ENCODE data around the gene RIOX2.

The RIOX2 gene

DNA sequence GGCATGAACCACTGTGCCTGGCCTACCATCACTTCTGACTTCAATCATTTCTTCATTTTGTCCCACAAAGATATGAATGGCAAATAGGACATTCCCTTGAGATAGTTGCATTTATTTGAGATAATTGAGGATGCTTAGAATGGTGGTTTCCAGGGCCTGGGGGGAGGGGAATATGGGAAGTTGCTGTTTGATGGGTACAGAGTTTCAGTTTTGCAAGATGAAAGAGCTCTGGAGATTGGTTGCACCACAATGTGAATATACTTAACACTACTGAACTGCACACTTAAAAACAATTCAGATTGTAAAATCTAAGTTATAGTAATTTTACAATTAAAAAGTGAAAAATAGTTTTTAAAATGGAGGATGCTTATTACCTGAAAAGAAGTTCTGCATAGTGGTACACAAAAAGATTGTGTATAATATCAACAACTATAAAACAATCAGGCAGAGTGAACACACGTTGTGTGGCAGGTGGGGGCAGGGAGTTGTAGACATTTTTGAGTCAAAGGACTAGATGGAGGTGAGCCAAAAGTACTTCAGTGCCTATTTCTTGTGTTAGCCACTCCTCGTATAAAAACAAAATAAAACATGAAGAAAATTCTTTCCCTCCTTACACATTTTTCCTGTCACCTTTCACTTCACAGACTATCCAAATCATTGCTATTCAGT is 18.5 kb upstream of the RIOX2 start:
- no peak for DNase-seq

DNA sequence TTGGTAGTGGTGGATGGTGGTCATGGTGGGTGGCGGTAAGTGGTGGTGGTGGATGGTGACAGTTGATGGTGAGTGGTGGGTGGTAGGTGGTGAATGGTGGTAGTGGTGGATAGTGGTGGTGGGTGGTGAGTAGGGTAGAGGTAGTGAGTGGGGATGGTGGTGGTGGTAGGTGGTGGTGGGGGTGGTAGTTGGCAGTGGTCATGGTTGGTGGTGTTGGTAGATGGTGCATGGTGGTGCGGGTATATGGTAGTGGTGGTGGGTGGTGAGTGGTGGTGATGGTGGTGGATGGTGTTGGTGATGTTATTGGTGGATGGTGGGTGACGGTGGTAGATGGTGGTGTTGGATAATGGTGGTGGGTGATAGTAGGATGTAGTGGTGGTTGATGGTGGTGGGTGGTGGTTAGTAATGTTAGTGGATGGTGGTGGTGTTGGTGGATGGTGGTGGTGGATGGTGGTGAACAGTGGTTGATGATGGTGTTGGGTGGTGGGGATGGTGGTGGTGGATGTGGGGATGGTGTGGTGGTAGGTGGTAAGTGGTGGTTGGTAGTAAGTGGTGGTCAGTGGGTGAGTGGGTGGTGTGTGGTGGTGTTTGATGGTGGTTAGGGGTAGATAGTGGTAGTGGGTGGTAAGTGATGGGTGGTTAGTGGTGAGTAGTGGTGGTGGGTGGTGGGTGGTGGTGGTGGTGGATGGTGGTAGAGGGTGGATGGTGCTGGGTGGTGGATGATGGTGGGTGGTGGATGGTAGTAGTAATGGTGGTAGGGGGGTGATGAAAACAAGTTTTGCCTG is 16.7 kb upstream of the RIOX2 start:
- DNase-seq: no peak

DNA sequence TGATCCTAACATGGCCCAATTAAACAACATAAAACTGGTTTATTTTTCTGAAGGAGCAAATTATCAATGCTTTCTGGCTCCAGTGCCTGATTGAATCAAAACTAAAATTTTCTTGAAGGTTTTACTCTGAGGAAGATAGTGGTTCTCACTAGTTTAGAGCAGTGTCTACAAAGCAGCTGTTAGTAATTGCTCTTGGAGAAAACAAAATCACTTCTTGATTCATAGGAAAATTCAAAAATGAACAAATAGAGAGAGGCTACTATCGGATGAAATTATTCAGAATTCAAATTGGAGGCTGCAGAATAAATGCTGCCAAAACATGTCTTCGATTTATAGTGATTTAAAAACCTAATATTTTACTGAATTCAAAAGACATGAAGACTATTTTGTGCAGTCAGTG is 15.1 kb upstream of the RIOX2 start:
- DNase-seq: no peak

DNA sequence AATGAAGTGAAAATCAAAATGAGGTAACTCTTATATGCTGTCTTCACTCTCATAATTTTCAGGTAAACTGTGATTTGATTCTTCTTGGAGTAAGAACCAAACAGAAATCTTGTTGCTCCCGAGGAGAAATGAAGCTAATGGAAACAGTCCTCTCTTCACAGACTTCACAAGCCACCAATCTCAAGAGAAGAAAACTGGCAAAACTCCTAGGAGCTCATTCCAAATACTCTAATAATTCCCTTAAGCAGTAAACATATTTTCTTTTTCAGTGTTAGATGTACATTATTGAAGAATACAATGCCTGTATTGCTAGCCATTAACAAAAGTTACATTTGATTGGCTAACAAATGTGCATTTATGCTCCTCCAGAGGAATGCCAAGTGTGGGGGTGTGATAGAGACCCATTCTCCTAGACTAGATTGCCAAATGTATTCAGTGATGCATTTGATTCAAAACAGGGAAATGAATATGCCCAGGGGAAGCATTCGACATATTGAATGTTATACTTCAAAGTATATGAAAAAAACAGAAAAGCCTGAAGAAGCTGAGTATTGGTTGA is 11.8 kb upstream of the RIOX2 start:
- DNase-seq: peak in 2 of 56 donors; percentile 4 to 16

DNA sequence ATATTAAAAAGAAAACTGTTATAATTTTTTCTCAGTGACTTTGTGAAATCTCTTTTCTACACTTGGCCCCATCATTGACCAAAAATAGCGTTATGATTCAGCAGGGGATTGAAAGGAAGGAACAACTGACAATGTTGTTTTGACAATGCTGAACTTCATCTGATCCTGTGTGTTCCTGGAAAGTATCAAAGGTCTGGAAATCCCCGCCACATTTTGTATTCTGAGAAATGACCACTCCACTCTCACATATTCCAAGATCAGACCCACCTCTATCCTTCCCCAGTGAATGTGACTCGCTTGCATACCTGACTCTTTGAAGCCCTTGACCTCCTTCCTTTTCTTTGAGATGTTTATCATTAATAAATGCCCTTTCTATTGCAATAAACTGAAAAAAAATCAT is 9.7 kb upstream of the RIOX2 start:
- DNase-seq: no peak

DNA sequence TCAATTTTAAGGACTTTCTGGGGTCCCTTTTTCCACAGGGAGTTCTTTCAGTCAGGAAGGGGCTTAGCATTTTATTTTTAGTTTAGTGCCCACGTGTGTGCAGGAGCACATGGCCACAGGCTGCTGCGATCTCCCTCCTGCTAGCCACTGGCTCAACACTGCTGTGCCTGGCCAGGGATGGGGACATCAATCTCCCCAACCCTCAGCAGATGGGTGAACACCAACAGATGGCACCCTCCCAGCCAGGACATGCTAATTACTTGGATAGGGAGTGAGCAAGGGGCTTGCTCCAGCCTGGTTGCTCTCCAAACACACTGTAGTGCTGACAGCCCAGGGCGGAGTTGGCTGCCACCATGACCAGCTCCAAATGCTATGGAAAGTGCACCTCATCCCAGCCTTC is 7.4 kb upstream of the RIOX2 start:
- no peak for DNase-seq

DNA sequence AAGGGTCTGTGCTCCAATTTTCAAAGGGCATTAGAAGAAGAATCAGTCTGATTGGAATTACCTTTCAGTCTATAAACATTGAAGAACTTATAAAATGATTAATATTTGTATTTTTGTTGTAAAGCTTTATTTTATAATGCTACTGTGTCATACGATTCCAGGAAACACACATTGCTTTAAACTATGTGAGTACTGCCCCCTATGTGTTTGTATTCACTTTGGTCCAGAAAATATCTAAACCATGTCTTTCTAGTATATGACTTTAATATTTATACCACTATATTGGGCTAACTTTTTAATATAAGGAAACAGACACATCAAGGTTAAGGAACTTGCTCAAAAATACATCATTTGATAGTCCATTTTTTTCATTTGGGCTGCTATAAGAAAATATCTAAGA is 3.2 kb upstream of the RIOX2 start:
- DNase-seq: no peak

DNA sequence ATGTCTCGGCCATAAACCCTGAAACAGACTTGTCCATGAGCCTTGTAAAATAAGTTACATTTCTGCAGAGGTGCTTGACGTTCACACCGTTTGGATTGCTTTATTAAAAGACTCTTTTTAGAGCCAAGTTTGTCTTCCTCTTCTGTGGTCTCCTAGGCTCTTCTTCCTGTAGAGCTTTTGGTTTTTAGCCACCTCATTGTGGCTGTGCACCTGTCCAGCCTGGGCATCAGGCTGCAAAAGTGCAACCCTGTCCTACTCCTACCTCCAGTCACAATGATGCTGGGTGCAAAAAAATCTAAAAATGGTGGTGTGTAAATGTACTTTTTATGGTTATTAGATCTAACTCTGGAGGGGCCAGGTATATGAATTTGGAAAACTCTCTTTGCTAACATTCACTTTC is 2.8 kb upstream of the RIOX2 start:
- no peak for DNase-seq

DNA sequence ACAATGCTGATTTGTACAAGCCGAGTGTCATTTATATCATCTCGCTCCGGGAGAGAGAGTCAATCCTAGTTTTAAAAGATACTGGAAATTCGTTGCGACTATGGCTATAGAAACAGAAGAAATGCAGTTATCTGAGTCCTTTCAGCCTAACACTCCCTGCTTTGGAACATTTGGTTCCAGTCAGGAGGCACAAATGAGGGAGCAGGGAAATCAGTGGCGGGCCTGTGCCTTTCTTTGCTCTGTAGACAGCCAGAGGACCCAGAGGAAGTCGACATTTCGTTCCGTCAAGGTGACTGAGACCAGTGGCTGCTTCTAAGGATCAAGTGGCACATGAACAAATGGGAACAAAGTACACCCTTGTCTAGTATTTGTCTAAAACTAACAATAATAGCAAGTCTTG is 745 bp upstream of the RIOX2 start:
- DNase-seq: no peak

DNA sequence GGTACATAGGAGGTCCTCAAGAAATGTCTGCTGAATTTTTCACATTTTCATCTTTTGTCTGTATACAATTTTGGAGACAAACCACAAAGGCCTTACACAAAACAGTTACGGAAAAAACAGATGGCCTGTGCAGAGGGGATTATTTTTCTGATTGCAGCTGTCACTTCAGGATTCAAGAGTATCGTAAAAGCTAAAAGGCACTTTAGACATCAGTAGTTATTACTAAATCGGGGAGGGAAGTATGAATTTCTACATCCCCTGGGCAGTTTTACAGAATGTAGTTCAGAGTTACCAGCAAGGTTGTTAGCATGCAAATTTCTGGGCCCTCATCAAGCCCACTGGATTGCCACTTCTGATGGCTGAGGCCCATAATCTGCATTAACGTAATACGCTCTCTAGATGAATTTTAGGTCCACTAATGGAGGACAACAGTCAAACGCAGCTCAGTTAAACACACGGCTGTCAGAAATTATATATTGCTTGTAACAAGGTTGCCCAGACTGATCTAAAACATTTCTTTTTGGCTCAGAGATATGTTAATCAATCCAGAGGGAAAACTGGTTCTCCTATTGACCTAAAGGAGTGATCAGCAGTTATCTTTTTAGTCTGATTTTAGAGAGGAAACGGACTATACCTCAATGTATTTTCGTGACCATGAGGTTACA is 1.1 kb downstream of the RIOX2 start:
- no peak for DNase-seq

DNA sequence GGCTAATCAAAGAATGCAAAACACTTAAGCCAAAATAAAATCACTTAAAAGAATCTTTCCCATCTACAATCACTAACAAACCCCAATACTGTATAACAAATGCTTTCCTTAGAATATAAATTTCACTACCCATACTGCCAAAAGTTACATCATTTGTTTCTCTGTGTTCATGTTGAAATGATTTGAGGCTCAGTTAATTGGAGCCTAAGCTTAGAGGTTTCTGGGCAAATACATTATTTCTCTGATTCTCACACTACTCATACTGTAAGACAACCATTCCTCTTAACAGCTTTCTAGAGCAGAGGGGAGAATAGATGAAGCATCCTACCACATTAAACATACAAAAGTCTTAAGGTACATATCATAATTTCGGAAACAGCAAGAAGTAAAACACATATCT is 2.1 kb downstream of the RIOX2 start:
- DNase-seq: no peak

DNA sequence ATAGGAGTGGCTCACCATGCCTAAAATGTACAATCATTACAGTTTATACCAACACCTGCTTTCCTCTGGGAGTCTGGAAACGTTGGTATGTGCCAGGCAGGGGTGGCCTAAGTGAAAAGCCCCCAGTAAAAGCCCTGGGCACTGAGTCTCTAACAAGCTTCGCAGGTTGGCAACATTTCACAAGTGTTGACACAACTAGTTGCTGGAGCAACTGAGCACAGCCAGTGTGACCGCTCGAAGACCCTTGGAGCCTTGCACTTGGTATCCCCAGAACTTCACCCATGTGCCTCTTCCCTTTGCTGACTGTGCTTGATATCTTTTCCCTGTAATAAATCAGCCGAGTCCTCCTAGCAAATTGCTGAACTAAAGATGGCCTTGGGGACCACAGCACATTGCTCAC is 2.7 kb downstream of the RIOX2 start:
- DNase-seq: no peak

DNA sequence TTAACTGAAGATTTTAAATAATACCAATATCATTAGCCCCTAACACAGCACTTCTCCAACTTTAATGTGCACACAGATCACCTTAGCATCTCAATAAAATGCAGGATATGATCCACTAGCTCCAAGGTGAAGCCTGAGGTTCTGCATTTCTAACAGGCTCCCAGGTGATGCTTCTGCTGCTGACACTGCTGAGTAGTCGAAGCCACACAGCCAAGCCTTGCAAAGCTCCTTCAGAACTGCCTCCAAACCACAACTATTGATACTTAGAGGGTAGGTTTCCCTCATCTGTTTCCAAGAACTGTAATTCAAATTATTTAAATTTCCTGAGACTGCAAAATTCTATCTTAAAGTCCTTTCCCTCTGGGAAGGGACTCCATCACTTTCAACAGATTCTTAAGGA is 3.9 kb downstream of the RIOX2 start:
- DNase-seq: no peak

DNA sequence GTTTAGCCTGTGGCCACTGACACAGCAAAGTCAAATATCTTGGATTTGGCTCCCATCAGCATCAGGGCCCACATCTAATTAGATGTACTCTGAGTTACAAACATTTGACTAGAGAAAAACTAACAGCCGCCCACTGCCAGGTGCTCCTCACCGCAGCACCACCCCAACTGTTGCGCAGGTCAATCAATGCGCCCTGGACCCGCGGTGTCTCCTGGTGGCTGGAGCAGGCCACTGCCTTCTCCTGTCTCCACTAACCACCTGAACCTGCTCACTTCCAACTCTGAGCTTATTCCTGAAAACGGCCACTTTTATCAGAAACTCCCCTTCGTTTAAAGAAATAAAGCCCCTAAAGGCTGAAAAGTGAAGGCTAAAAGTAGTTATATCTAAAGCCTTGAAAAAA is 4.3 kb downstream of the RIOX2 start:
- DNase-seq: no peak

DNA sequence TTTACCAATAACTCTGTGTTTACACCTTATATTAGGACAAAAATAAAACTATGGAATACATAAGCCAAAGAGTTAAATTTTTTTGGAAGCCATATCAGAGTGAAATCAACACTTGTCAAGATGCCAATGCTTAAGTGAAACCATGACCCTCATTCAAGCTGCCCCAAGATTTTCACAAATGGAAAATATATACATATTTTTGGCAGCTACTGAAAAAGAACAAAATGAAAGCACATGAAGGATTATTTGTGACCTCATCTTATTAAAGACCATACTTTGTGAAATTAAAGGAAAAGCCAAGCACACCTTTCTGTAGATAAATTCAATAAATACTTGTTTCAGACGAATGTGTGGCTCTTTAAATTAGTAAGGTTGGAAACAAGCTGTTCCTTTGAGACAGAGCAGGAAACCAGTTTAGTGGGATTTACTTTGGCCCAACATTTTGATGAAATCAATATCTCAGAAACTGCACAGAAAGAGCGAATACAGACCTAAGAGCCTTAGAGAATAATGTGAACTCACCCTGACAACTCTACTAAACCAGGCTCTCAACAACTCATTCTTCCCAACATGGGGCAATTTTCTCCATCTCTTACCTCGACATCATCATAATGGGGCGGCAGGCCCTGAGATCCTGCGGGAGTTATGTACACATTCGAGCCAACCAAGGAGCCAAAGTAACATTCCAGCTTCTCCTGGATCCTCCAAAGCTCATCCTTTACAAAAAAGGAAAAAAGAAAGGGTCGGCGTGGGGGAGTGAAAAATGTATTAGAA is 11.1 kb downstream of the RIOX2 start:
- no peak for DNase-seq

DNA sequence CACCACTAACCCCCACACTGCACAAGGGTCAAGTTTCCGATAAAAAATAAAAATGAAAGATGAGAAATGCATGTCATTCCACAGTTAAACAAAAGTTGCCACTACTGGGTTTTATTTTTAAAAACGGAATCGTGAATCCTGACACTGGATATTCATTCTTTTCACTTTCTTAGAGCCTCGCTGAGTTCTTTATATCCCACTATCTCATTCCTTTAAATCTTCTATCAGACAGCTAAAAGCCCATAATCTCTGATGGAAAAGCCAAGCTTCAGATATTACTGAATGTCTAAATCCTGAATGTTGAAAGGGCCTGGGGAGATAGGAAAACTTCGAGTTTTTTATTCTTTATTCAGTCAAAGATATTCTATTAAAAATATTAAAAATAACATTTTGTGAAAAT is 11.7 kb downstream of the RIOX2 start:
- no peak for DNase-seq

DNA sequence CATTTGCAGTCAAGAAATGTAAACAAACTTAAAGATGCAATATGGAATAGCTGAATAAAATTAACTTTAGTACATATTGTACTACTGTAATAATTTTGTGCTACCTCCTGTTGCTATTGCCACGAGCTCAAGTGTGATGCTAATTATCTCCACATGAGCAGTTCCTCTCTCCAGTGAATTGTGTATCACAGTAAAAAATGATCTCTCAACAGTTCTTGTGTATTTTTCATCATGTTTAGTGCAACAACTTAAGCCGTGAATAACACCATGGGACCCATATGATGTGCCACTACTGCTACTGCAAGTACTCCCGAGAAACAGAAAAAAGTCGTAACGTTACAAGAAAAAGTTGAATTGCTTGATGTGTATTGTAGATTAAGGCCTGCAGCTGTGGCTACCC is 12.4 kb downstream of the RIOX2 start:
- no peak for DNase-seq

DNA sequence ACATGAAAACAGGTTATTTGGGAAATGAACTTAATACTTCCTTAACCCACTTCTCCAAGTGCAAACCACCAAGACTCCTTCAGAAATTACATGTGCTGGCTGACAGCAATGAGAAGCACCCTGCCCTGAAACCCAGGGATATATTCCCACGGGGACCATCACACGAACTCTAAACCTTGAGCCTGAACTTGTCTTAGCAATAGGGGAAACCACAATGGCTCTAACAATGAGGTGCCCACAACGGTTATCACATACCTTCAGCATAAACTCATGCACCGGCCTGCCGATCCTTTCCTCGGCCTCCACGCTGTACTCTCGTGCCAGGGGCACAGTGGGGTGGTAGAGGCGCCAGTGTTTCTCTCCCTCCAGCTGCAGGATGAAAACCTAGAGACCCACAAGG is 13.4 kb downstream of the RIOX2 start:
- no peak for DNase-seq

DNA sequence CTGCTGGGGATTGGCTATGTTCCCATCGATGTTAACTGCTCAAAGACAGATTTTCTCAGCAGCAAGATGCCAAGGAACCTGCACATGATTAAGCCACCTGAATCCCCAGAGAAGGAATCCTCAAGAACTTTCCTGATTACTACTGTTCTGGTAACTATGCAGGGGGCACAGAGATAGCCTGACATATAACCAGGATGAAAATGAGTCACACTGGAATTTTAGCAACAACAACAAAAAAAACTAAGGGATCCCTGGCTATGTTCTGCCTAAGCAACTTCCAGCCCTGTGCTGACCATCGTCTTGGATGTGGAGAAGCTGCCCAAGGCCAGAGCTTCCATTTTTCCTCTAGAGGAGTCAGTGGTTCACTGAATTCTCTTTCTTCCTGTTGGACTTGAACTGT is 13.8 kb downstream of the RIOX2 start:
- no peak for DNase-seq

DNA sequence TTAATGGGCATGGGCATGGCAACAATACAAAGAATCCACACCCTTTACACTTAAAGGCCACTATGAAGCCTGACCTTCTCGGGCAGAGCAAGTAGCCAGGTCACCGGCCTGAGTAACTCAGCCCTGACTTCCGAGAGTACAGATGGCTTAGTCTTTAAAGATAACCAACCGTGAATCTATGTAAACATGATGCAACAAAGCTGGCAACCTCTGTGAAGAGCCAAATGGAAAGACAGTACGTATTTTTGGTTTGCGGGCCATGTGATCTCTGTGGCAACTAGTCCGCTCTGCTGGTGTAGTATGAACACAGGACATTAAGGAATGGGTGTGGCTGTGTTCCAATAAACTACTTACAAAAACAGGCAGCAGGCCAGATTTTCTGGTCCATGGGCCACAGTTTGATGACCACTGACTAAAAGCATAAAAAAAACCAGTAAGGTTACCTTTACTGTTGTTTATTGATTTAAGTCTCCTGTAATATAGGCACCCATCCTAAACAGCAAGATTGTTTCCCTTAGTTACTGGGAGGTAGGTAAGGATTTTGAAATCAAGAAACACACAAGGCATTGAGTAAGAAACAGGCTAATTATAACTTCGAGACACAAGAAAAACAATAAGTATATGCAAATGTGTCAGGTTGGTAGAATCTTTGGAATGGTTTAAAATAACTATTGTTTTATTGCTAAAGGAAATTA is 14.5 kb downstream of the RIOX2 start:
- DNase-seq: no peak

DNA sequence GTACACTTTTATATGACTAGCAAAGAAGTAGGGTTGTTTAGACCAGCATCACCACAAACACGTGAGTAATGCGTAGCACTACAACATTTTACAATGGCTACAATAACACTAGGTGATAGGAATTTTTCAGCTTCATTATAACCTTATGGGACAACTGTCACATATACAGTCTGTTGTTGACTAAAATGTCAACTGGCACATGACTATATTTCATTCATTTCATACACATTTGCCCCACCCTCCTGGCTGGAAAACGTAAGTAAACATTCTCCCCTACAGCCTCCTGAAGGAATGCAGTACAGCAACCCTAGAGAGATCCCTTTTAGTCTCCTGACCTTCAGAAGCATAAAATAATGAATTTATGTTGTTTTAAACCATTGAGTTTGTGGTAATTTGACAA is 16.2 kb downstream of the RIOX2 start:
- no peak for DNase-seq
